Measurements from ENCODE around the gene TMEM219. TPM values are rescaled to one million over a fixed set of nuclear protein-coding genes. Genes with fewer than 3 reads are reported as not detected.

TMEM219 gene
- total and polyA plus RNA-seq, 2 of the 8 experiments (the other 6 are each of a cell fraction or from before 2014, with no cell fraction given) = 60.2 to 116 TPM

- Histone ChIP-seq H2BK5ac (ENCODE audit: low read depth, low read length) (no peak overlapping the region), H4K5ac (ENCODE audit: insufficient read length, low read depth, low read length) (no peak overlapping the region), H3K23ac (ENCODE audit: insufficient read length) (no peak overlapping the region), H2BK15ac (ENCODE audit: low read length) (no peak overlapping the region), H4K20me1 (replicated peaks in 1 of 2; ENCODE audit: control insufficient read depth in 1 of 2, insufficient read depth in 2 of 2, low read length in 2 of 2) (peaks cover 3 to 6% of the 10 kb centered on the region in 2 experiments), H3K4ac (replicated peaks; ENCODE audit: insufficient read length, low read depth, low read length) (no peak overlapping the region), H3K79me2 (ENCODE audit: control insufficient read depth in 1 of 2, insufficient read depth in 2 of 2, low read length in 2 of 2) (no peaks in the 10 kb centered on the region), H2BK20ac (ENCODE audit: low read length) (no peak overlapping the region), H3K9ac (replicated peaks in 1 of 4; ENCODE audit: extremely low read depth in 1 of 4, low read depth in 3 of 4, low read length in 3 of 4) (no peak overlapping the region), H3K4me1 (replicated peaks in 1 of 4; ENCODE audit: control insufficient read depth in 3 of 4, insufficient read depth in 4 of 4, low read length in 3 of 4) (peaks cover 0 to 2% (median under 1%) of the 10 kb centered on the region in 4 experiments; a peak in 1 of 7 replicates), H3K79me1 (ENCODE audit: low read depth, low read length) (no peaks in the 10 kb centered on the region), H2BK120ac (replicated peaks; ENCODE audit: low read depth, low read length) (no peak overlapping the region), H2BK12ac (ENCODE audit: low read depth, low read length) (no peak overlapping the region), H3K36me3 (ENCODE audit: control insufficient read depth in 2 of 4, insufficient read depth in 4 of 4, low read length in 3 of 4) (peaks cover 0 to 9% (median under 1%) of the 10 kb centered on the region in 4 experiments; a peak in 6 of 8 replicates), H3K27me3 (replicated peaks in 1 of 4; ENCODE audit: control insufficient read depth in 3 of 4, extremely low read depth in 1 of 4, insufficient read depth in 3 of 4, low read length in 3 of 4) (no peaks in the 10 kb centered on the region), H2AFZ (ENCODE audit: low read length) (no peak overlapping the region), H3K23me2 (ENCODE audit: low read depth, low read length) (no peaks in the 10 kb centered on the region), H3K18ac (ENCODE audit: extremely low read depth, low read length) (no peak overlapping the region), H3K56ac (replicated peaks; ENCODE audit: insufficient read length, low read depth, low read length) (no peak overlapping the region), H3K9me3 (ENCODE audit: insufficient read depth in 2 of 2, low read depth in 1 of 2, low read length in 1 of 2) (no peaks in the 10 kb centered on the region), H2AK5ac (ENCODE audit: low read depth, low read length) (no peak overlapping the region), H3K14ac (ENCODE audit: insufficient read length) (no peak overlapping the region), H3K27ac (ENCODE audit: low read depth, low read length) (no peak overlapping the region), H4K8ac (ENCODE audit: extremely low read depth, insufficient read depth, low read length) (no peak overlapping the region), H4K91ac (replicated peaks; ENCODE audit: insufficient read length, low read length) (no peak overlapping the region), H3K4me3 (ENCODE audit: extremely low read depth in 1 of 4, insufficient read depth in 2 of 4, low read depth in 3 of 4, low read length in 4 of 4) (no peak overlapping the region), H3K4me2 (ENCODE audit: insufficient read depth in 1 of 2, low read depth in 2 of 2, low read length in 2 of 2) (no peak overlapping the region)
- ChIA-PET CTCF (ENCODE audit: partially characterized antibody) (interaction anchor here (0.8 to 2.8 kb wide), 5 partner anchors 10 to 69 kb away, joined by 3 to 9 read pairs (median 3); no protein-coding TSS in a partner anchor), POLR2A (ENCODE audit: partially characterized antibody) (interaction anchor here (1.0 to 2.3 kb wide), 2 partner anchors 9 to 10 kb away, joined by 4 to 7 read pairs; partner anchors contain the start of gene KCTD13)
- 94% methylated on average over 1 of the region's 1 CpG; no CpG with 5 or more reads in 1 of the 2 experiments for WGBS, 2 experiments (ENCODE audit: extremely low coverage in 1 of 2, insufficient coverage in 1 of 2, insufficient read length in 1 of 2, insufficient replicate concordance in 2 of 2, low coverage in 1 of 2, low lambda C conversion rate in 2 of 2, missing lambda C conversion rate in 1 of 2)
- FAIRE-seq (no peak), DNase-seq (ENCODE audit: low read depth in 1 of 2, low spot score in 2 of 2) (no peak)
These were observed 44.9 kb upstream of the TMEM219 start for GRCh38 chr16:29916979-29917378.

Measured in H1 (cell line).